Vagina (tissue), 2 donors: ENCODE data around the gene HRCT1.

Source experiments
- CTCF ChIP-seq, 3 experiments: fragments of 450-650 bp in 2 of 3; fragments of 200-600 bp in 1 of 3; sonication (generic) in 1 of 3; IDR thresholded peaks; one replicate each; pipeline ENCODE4 v1.5.1; 2017 to 2019; ENCODE audit warnings: antibody characterized with exemption in 3 of 3, mild to moderate bottlenecking in 2 of 3, moderate library complexity in 2 of 3
- POLR2A ChIP-seq, 2 donors: fragments of 450-650 bp; IDR thresholded peaks; one replicate each; pipeline ENCODE4 v1.6.1; 2017; ENCODE audit warnings: antibody characterized with exemption in 2 of 2, mild to moderate bottlenecking in 2 of 2, moderate library complexity in 2 of 2
- POLR2AphosphoS5 ChIP-seq, 2 donors: sonication (generic); formaldehyde crosslinking; IDR thresholded peaks; one replicate each; pipeline ENCODE4 v1.9.0; 2017; ENCODE audit warnings: antibody characterized with exemption in 2 of 2, mild to moderate bottlenecking in 2 of 2, low read depth in 1 of 2; ENCODE audit not compliant: insufficient read depth in 1 of 2

- TF ChIP-seq CTCF (IDR thresholded peaks at IDR 0.05) (no peak), POLR2A (IDR thresholded peaks at IDR 0.05) (no peak), POLR2AphosphoS5 (IDR thresholded peaks at IDR 0.05; ENCODE audit: insufficient read depth in 1 of 2, low read depth in 1 of 2) (no peak)
Observed at GRCh38 chr9:35858458-35858857, 47.5 kb upstream of the HRCT1 start.
